Measurements from ENCODE around the gene MBD1.
A peak's percentile ranks its signal among the peaks of the same experiment; 100 is the strongest.
"Not testable (repeated sequence)": the region's sequence is repeated elsewhere in the genome, so short reads cannot be mapped to it uniquely, and the experiment has no call there.

Gene MBD1

DNA sequence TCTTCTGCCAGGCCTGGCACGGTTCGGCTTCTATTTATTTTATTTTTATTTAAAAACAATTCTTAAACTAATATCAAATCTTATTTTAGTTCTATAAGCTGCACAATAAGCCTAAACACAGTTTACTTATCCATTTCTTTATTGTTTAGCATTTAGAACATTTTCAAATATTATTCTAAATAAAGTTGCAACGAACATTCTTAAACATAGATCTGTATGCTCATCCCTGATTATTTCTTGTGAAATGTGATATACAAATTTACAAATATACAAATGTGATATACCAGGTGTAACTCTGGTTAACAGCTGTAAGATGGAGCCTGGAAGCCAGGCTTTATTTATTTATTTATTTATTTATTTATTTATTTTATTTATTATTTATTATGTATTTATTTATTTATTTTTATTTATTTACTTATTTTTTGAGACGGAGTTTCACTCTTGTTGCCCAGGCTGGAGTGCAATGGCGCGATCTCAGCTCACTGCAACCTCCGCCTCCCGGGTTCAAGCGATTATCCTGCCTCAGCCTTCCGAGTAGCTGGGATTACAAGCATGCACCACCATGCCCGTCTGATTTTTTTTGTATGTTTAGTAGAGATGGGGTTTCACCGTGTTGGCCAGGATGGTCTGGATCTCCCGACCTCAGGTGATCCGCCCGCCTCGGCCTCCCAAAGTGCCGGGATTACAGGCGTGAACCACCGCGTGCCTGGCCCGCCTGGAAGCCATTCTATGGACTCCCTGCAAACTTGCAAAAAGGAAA, 7.2 kb upstream of the MBD1 start:
- not testable (repeated sequence) for DNase-seq

DNA sequence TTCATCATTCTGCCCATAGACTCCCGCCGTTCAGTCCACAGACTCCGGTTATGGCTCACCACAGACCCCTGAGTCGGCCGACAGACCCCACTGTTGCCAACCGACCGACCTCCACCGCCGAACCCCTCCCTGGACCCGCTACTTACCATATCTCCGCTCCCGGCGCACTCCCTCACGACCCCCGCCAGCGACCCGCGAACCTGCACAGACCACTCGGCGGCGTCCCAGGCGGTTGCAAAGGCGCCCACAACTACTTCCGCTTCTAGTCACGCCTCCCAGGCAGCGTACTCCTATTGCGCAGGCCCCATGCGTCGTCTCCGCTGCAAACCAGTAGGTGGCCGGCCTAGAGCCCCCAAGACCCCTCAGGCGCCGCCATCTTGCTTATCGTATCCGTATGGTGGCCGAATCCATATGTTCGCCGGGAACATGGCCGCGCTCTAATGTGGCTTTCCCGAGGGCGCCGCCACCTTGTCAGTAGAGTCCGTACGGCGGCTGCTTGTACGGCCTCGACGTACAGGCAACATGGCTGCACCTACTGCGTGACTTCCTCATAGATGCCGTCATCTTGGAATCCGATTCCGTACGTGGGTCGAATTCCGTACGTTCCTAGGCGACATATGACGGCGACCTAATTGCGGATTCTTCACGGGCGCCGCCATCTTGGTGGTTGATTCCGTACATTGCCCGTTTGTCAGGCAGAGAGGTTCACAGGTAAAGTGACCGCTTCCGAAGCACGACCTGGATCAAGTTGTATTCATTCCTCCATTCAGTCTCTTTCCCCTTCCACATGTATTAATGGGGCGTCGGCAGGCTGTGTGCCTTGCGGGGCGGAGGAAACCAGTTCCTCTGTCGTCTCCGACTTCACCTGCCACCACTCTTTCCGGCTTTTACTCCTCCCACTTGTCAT, 6.4 kb upstream of the MBD1 start, which contains the start of gene CXXC1:
CXXC1 (minus strand) TSS at position 252 of the 907 bp plus-strand sequence; CDS start at position 149, 103 bp downstream.
- peak; percentile 99 for DNase-seq

DNA sequence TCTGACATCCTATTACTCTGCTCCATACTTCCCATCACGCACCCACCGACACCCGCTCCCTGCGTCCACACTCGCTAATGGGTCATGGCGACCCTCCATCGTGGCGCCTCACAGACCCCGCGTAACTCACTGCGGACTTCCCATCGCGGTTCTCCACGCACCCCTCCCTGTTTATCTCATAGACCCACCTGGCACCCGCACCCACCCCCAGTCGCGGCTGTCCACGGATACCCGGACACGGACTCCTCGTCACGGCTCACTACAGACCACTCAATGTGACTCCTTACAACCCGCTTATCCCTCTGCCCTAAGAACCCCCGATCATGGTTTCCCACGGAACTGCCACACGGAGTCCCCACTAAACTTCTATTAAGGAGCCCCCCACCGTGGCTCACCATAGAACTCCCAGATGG, 5.7 kb upstream of the MBD1 start:
- no peak for DNase-seq

DNA sequence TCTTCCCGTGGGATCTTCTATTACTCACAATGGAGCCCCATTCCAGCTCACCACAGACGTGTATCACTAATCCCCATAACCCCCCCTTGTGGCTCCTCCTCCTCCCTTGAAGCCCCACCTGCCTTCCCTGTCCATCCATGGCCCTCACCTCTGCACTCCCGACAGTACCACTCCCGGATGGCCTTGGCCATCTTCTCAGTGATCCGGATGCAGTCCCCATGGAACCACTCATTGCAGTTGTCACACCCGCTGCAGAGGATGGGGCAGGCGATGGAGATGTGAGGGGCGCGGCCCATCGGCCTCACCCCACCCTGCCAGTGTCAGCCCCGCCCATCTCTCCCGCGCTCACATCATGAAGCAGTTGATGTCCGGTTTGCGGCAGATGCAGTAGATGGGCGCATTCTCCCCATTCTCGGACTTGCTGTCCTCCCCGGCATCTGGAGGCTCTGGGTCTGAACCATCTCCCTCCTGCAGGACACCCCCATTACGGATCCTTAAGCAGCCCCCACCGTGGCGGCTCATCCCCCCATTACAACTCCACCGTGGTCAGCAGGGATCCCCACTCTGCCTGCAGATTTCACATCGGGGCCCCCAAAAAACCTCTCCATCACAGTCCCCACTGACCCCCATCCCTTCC, 5.2 kb upstream of the MBD1 start:
- DNase-seq, result peak; percentile 20

DNA sequence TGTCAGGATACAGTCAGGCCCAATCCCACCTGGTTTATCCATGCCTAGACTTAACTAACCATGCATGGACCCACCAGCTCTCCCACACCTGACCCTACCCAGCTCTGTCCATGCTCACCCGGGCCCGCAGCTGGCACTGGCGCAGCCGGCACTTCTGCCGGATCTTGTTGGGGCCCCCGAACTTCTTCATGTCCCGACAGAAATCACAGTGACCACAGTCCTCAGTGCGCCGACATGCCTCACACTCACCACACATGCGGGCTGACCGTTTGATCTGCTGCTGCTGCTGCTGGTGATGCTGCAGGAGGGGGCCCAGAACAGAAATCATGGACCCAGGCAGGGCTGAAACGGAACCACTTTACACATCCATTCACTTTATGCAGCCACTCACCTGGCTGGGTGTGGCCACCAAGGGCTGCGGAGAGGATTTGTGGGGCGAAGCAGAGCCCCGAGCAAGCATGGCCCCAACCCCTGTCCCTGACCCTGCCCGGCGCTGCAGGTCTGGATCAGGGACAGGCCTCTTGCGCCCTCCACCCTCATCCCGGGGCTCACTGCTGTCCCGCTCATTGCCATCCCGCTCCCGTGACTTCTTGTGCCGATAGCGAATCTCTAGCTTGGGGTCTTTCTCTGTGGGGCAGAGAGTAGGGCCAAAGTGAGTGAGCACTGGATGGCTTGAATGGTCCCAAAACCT, 4.5 kb upstream of the MBD1 start:
- DNase-seq, result no peak

DNA sequence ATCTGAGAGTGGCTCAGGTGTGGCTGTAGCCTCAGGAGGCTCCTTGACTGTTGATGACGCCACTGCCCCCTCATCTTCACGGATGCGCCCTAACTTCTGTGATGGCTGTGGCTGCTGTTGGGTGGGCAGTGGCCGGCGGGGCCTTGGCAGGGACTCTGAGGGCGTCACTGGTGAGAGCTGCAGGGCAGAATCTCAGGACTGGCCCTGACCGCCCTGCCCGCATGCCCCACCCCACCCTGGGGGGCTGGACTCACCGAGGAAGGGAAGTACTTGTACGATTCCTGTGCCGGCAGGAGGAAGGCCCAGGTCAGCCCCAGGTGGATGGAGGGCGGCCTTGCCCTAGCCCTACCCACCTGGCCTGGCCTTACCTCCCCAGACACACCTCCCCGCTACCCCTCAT, 3.7 kb upstream of the MBD1 start:
- no peak for DNase-seq

DNA sequence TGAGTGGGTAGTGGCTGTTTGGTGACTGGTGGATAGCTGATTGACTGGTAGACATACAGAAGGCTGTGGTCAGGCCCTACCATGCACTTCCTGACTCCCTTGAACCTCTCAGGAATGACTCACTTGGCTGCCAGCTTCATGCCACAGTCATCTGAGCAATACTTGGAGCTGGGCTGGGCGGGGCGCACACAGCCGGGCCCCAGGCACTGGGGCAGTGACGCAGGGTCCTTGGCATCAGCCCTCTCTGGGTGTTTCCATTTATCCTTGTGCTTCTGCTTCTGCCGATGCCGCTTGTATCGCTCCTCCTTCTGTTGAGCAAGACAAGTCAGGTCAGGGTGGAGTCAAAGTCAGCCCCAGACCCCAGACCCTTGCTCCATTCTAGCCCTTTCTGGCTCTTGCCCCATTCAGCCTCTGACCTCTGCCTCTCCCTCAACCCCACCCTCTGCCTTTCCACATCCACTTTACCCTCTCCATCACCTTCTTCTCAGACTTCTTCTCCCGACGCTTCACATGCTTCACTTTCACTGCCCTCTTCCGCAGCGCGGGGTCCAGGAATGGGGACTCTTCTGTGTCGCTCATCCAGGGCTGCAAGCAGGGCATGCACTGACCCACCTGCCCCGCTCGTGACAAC, 3.0 kb upstream of the MBD1 start:
- DNase-seq, result peak; percentile 70

DNA sequence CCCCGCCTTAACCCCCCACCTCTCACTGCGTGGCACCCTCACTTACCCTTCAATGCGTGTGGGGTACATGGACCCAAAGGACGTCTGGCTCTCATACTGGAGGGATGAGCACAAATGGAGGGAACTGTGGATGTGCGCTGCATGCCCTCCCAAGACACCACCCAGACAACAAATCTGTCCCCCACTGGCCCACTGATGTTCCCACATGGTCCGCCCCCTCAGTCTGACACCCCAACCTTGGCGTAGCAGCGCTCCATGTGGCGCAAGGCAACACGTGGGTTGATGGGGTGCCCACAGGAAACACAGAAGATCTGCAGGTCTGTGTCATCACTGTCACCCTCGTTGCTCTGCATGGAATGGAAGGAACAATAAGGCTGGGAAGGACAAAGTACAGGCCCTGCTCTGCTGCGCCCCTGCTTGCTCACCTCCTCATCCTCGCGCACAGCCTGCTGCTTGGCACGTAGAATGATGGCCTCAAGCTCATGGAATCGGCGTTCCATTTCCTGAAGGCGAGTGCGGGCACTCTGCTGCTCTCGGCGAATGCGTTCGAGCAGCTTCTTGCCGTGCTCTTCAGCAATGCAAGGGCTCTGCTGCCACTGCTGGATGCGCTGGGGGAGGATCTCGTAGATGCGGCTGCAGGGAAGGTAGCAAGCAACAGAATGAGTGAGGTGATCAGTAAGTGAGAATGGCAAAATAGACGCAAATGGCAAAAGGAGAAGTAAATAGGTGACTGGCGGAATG, 2.3 kb upstream of the MBD1 start:
- DNase-seq, result no peak

DNA sequence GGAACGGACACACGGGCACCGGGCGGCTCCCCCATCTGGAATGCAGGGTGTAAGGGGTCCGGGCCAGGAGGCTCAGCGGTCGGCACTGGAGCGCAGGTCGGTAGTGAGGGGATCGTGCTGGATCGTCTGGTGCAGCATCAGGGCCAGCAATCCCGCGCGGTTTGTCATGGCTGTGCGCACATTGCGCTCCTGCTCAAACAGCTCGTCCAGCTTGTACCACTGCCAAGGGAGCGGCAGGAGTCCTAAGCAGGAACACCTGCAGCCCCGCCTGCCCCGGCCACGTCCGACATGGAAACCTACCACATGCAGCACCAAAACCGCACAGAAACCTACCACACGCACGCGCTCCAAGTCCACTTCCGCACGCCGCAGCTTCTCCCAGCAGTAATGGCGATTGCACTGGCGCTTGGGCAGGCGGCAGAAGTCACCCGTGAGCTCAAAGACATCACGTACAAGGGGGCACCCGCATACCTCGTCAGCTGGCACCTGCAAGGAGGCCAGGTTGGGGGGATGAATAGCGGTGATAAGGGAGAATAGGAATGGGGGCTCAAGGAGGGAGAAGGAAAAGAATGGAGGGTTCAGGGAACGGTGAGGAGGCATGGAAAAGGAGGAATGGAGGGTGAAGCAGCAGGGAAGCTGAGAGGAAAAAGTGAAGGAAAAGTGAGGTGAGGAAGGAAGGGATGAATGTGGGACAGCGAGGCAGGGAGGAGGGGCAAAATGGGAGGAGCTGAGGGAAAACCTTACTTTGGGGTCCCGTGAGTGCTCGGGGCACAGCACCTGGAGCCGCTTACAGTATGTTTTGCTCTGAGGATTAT, 1.4 kb upstream of the MBD1 start:
- no peak for DNase-seq

DNA sequence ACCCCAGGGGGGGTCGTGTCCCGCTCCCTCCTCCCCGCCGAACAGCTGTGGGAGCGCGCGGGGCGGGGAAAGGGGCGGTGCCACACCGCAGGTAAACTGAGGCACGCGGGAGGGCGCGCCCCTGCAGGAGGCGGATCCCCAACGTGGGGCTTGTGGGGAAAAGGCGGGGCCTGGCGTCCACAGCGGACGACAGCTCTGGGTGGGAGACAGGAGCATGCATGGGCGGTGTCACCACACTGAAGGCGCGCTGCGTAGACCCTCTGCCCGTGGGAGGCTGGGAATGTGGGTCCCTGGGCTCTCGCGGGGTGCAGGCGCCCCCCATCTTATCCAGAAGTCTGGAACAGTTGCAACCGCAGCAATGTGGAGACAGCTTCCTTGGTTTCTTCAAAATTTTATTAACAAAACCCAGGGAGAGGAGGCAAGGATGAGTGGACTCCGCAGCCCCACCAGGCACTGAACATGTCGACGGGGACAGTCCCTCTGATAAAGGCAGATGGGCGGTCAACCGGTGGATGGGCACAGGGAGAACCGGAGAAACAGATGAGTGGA, 723 bp upstream of the MBD1 start:
- DNase-seq, result no peak

DNA sequence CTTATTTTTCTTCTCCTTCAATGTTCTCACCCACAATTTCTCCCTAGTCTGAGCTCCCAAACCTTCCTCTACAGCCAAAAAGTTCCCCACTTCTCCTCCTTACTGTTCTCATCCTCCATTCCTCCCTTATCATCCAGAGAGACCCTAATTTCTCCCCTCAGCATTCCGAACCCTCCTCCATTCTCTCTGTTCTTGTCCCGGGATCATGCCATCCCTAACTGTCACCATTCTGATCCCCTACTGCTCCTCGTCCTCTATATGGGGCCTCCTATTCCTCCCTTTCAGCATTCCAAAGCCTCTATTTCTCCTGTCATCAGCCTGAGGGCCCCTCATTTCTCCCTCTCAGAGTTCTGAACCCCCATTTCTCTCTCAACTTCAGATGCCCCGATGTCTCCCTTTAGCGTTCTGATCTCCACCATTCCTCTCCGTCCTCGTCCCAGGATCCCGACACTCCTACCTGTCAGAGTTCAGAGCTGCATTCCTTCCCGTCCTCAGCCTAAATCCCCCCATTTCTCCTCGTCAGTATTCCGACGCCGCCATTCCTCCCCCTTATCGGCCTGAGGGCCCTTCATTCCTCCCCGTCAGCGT, 522 bp downstream of the MBD1 start:
- no peak for DNase-seq

DNA sequence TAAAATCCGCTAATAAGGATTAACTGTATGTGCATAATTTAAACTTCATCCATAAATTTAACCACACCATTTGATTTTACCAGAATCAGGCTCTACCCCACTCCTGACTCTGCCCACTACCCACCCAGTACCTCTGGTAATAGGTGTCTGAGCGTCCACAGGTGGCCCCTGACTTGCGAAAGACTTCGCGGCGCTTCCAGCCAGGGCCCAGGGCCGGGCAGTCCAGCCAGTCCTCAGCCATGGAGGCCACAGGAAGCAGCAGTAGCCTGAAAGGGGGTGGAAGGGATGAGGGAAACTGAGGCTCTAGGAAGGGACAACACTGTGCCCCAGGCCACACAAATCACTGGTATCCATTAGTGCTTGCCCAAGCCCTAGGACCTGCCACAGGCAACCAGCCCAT, 1.6 kb downstream of the MBD1 start:
- DNase-seq, result no peak

DNA sequence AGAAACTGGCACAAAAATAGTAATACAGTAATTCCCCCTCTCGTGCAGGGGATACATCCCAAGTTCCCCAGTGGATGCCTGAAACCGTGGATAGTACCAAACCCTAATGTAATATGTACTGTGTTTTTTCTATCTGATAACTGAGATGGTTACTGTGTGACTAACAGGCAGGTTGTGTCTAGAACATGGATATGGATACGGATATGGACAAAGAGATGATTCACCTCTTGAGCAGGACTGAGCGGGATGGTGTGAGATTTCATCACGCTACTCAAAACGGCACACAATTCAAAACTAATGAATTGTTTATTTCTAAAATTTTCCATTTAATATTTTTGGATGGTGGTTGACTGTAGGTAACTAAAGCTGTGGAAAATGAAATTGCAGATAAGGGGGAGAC, 3.4 kb downstream of the MBD1 start:
- DNase-seq, result no peak

DNA sequence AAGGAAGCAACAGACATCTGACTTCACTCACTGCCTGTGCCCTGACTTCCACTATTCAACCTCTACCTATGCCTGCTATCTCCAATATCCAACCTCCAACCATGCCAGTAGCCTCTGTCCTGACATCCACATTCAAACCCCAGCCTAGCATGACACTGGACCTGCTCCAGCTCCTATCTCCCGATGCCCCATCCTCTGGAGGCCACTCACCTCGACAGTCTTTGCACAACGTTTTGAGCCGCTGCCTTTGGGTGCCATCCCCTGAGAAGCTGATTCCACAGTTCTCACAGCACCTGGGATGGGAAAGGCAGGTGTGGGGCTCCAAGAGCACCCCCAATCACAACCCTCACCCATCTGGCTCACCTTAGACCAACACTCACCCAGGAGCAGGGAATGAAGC, 4.9 kb downstream of the MBD1 start:
- DNase-seq, result no peak

DNA sequence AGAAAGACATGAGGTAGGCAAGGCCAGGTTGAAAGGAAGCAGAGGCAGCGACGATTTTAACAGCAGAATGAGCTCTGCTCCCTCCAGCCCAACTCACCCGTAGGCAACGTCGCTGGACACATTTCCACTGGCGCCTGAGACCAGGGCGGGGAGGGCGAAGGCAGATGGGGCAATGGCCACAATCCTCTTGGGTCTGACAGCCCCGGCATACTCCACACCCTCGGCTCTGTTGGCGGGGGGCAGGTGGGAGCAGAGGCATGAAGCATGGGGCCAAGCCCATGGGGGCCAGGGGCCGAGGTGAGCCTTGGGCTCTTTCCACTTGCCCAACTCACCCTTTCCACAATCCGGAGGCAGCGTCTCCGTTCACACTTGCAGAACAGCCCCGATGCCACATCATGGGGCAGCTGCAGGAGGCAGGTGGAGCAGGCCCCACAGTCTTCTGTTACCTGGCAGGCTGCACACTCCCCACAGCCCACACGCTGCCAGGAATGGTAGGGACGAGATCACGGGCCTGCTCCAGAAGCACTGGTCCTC, 5.8 kb downstream of the MBD1 start:
- no peak for DNase-seq

DNA sequence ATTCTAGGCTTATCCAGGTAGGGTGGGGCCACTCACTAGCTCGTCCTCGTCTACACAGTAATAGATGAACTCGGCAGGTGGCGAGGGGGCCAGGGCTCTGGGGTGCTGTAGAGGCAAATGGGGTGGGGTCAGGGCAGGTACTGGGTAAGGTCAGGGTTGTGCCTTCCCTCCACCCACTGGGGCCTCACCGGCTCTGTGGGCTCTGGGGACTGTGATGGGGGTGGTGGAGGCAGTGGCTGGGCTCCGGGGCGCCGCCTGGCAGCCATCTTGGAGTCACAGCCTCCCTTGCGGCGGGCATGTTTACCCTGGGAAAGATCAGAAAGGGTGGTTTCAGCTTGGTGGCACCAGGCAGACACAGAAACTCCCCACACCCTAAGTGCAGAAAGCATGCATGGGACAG, 6.4 kb downstream of the MBD1 start:
- no peak for DNase-seq

DNA sequence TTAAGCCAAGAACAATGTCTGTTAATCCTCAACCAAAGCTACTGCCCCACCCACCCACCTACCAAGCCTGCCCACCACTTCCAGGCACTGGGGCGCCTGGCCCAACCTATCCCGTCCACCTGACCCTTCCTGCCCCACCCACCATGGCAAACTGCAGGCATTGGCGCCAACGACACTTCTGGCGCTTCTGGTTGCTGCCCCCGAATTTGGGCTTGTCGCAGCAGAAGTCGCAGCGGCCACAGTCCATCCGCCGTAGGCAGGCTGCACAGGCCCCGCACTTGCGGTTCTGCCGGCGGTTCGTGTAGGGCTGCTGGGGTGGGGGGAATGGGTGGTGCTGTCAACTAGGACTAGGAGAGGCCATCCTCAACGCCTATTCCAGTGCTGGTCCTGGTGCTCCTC, 7.3 kb downstream of the MBD1 start:
- DNase-seq, result no peak

DNA sequence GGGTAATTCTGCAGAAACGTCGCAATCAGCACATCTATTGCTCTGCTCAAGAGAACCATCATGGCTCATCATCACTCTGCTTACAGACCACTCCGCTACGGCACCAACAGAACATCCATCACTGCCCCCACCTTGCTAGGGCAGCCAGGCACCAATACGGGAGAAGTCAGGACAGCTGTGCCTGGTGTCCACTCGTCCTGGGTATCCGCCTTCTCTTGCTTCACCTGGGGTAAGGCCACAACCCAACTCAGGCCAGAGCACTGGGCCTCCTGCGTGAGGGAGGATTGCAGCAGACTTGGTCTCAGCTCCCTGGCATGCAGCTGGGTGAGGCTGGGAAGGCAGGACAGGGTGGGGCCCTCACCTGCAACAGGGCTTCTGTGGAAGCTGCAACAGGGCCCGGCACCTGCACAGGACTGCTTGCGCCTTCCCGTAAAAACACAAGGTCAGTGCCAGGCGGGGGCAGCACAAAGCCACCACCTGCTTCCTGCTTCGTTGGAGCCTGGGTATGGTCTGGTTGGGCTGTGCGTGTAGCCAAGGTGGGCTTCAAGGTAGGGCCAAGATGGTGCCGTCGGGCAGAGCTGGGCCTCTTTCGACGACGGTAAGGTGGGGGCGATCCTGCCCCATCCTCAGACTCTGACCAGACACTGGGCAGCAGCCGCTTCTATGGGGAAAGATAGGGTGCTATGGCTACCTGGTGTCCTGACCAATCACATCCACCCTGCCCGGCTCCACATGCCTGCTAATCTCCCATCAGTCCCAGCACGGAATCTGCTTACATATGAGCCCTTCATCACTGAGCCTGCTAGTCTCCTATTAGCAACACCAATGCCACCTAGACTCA, 7.9 kb downstream of the MBD1 start:
- no peak for DNase-seq

DNA sequence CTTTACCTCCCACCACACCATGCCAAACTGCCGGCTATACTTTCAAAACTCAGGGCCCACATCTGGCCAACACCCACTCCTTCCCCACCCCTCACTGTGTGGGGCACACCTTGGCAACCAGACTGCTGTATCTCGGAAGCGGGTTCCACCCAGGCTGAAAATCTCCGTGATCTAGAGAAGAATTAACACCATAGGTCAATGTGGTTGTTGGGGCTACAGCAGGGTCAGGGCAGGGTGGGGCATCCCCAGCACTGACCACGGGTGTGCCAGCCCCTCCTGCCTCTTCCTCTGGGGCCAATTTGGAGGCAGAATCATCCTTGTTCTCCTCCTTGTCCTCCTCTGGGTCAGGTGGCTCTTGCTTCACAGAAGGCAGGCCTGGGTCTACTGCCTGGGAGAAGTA, 8.8 kb downstream of the MBD1 start:
- DNase-seq, result no peak

All from inflammatory macrophage treated with lipopolysaccharide for 4 hours (primary cell).